HepG2 (cell line): ENCODE data around the gene PTPN2. TPM values are rescaled to one million over a fixed set of nuclear protein-coding genes. Genes with fewer than 3 reads are reported as not detected.

Experiments
- ATAC-seq: fragments of 200-7000 bp; cut with Tn5 transposase; 3 replicates; pipeline ENCODE4 v1.9.1; 2020; ENCODE audit warnings: mild to moderate bottlenecking, moderate library complexity
- BruUV-seq: library from RNA; stranded (reverse); fragments of 400-500 nt; replicated peaks from 2 replicates; lab custom pipeline; 2021; lab: Mats Ljungman, UMichigan
- CTCF ChIA-PET: fragments of 300-600 bp; formaldehyde crosslinking; extraction: SDS; loops from one replicate; lab custom pipeline; 2021; ENCODE audit warnings: low total read pairs, inconsistent platforms, low intra/inter-chr PET ratio; lab: Yijun Ruan, JAX
- POLR2A ChIA-PET: fragments of 350-600 bp; sonication (Branson Sonifier 250); formaldehyde crosslinking; loops from one replicate; lab custom pipeline; 2020; ENCODE audit warnings: antibody characterized with exemption, inconsistent platforms; lab: Yijun Ruan, JAX
- DNase-seq: peaks from one replicate; pipeline ENCODE4 v3.0.0-alpha.2; 2015; ENCODE audit warnings: low spot score
- FAIRE-seq: peaks from 3 replicates; lab custom pipeline; 2011; peaks lifted over from hg19 to GRCh38; lab: Jason Lieb, UNC
- H2AFZ ChIP-seq: one replicate; pipeline ENCODE4 v1.6.1; 2011; ENCODE audit warnings: low read length, inconsistent platforms
- H3K27ac ChIP-seq: fragments of 300-600 bp; 3 replicates; pipeline ENCODE4 v1.8.0; 2011; ENCODE audit warnings: mixed run types, mild to moderate bottlenecking, mixed read lengths, low read length, inconsistent platforms; ENCODE audit not compliant: insufficient read depth; ENCODE audit errors: extremely low read length
- H3K27me3 ChIP-seq, 2 experiments: fragments of 200-600 bp in 1 of 2; 2 replicates in 1 of 2; 3 replicates in 1 of 2; pipeline versions ENCODE4 v1.6.0 to v1.8.0; 2011; ENCODE audit warnings: low read length in 2 of 2, mild to moderate bottlenecking in 2 of 2, moderate library complexity in 2 of 2, inconsistent platforms in 1 of 2; ENCODE audit not compliant: insufficient read depth in 2 of 2, control insufficient read depth in 1 of 2
- H3K36me3 ChIP-seq, 2 experiments: fragments of 200-600 bp in 1 of 2; replicated peaks in 1 of 2; 2 replicates in 1 of 2; 3 replicates in 1 of 2; pipeline versions ENCODE4 v1.5.1 to v1.8.0; 2011; ENCODE audit warnings: low read length in 2 of 2, inconsistent platforms in 1 of 2; ENCODE audit not compliant: insufficient read depth in 2 of 2, control insufficient read depth in 1 of 2
- H3K4me1 ChIP-seq: 2 replicates; pipeline ENCODE4 v1.5.1; 2012; ENCODE audit warnings: low read length, inconsistent platforms; ENCODE audit not compliant: insufficient read depth
- H3K4me2 ChIP-seq: 2 replicates; pipeline ENCODE4 v1.6.0; 2011; ENCODE audit warnings: low read depth, low read length, inconsistent platforms
- H3K4me3 ChIP-seq, 3 experiments: fragments of 200-600 bp in 1 of 3; sonication (generic), shearing (Covaris generic) in 1 of 3; replicated peaks in 1 of 3; 2 replicates each; pipeline ENCODE4 v1.5.1; 2011 to 2016; ENCODE audit warnings: low read length in 3 of 3, inconsistent platforms in 2 of 3, low read depth in 2 of 3, mild to moderate bottlenecking in 2 of 3, control low read depth in 1 of 3, mixed read lengths in 1 of 3; ENCODE audit not compliant: insufficient read depth in 1 of 3
- H3K79me2 ChIP-seq: one replicate; pipeline ENCODE4 v1.6.1; 2011; ENCODE audit warnings: low read length, inconsistent platforms; ENCODE audit not compliant: insufficient read depth
- H3K9ac ChIP-seq: 2 replicates; pipeline ENCODE4 v1.6.0; 2011; ENCODE audit warnings: mild to moderate bottlenecking, low read depth, low read length, inconsistent platforms; ENCODE audit not compliant: insufficient read depth
- H3K9me3 ChIP-seq: 2 replicates; pipeline ENCODE4 v1.5.1; 2012; ENCODE audit warnings: mild to moderate bottlenecking, low read length
- H4K20me1 ChIP-seq: 2 replicates; pipeline ENCODE4 v1.6.0; 2011; ENCODE audit warnings: inconsistent platforms, mild to moderate bottlenecking, low read length, moderate library complexity; ENCODE audit not compliant: insufficient read depth
- ELK4 ChIP-seq: sonication (generic); formaldehyde crosslinking; IDR thresholded peaks from 2 replicates; pipeline ENCODE4 v1.9.0; 2021; ENCODE audit warnings: missing genetic modification reagents, borderline replicate concordance
- FOXA1 ChIP-seq, 2 experiments: fragments of 450-650 bp in 1 of 2; sonication (generic) in 1 of 2; formaldehyde crosslinking in 1 of 2; IDR thresholded peaks; 2 replicates each; pipeline versions ENCODE4 v1.4.0 to v1.6.1; 2016 to 2020; ENCODE audit warnings: missing genetic modification reagents in 1 of 2
- KDM5A ChIP-seq: fragments of 200-600 bp; sonication (generic); IDR thresholded peaks from 2 replicates; pipeline ENCODE4 v1.7.0; 2018; ENCODE audit warnings: antibody characterized with exemption, mild to moderate bottlenecking, low read length, borderline replicate concordance
- MYC ChIP-seq: sonication (generic); formaldehyde crosslinking; IDR thresholded peaks from 2 replicates; pipeline ENCODE4 v1.9.0; 2021; ENCODE audit warnings: missing genetic modification reagents, borderline replicate concordance
- ZNF691 ChIP-seq: sonication (generic); formaldehyde crosslinking; IDR thresholded peaks from 2 replicates; pipeline ENCODE4 v1.4.0; 2020; ENCODE audit warnings: missing genetic modification reagents, low read depth, mild to moderate bottlenecking, borderline replicate concordance
- ZSCAN25 ChIP-seq: sonication (generic); formaldehyde crosslinking; IDR thresholded peaks from 2 replicates; pipeline ENCODE4 v1.8.0; 2022; ENCODE audit warnings: mild to moderate bottlenecking, missing genetic modification reagents
- WGBS: methylation state at CpG from one replicate; pipeline ENCODE4 v1.1.6; 2017; ENCODE audit warnings: low lambda C conversion rate; 5-methylcytosine and 5-hydroxymethylcytosine counted together
- in situ Hi-C: cut with HindIII; loops from 2 replicates; pipeline ENCODE4 v1.10.0; 2017; ENCODE audit warnings: low pct_unique_long_range_greater_than_20kb; ENCODE audit not compliant: extremely low pct_ligation_motif_present
- intact Hi-C: fragments of 100-400 bp; cut with micrococcal nuclease; formaldehyde crosslinking; loops from one replicate; pipeline ENCODE4 v1.10.0; 2022; ENCODE audit not compliant: unreplicated experiment
- polyA plus RNA-seq, 8 experiments: library from polyadenylated mRNA; depleted of rRNA in 3 of 8; stranded (reverse) in 7 of 8; unstranded in 1 of 8; fragments of >200 nt; fragmentation: Illumina TruSeq in 4 of 8; extraction: Trizol in 4 of 8; gene quantifications; 2 replicates each; pipeline versions ENCODE4 v1.2.1 to v1.2.3, GENCODE V29; 2011 to 2016; ENCODE audit warnings: low read depth in 4 of 8, missing spikeins in 1 of 8, mixed read lengths in 1 of 8; ENCODE audit not compliant: insufficient read depth in 1 of 8
- total RNA-seq, 5 experiments: library from RNA; depleted of rRNA; stranded (reverse); fragments of >200 nt; fragmentation: Illumina TruSeq; extraction: Trizol; gene quantifications; 2 replicates each; pipeline ENCODE4 v1.2.3, GENCODE V29; 2016; ENCODE audit warnings: low read depth in 1 of 5
- TF ChIP-seq, protein P1 (sequence below): sonication (generic); formaldehyde crosslinking; IDR thresholded peaks from 2 replicates; pipeline ENCODE4 v1.8.0; 2022; ENCODE audit warnings: mild to moderate bottlenecking, missing genetic modification reagents, moderate library complexity
- TF ChIP-seq, protein P2 (sequence below): sonication (generic); formaldehyde crosslinking; IDR thresholded peaks from 2 replicates; pipeline ENCODE4 v1.5.1; 2020; ENCODE audit warnings: mild to moderate bottlenecking, moderate library complexity, missing genetic modification reagents

Gene PTPN2
- total and polyA plus RNA-seq, 2 of the 13 experiments (the other 11 are each of a cell fraction or from before 2014, with no cell fraction given) = 24.9 to 41.5 TPM

- Histone ChIP-seq H3K27ac (no peak overlapping the region), H3K9me3 (no peaks in the 10 kb centered on the region), H3K4me3 (no peak overlapping the region; a peak in 1 of 6 replicates), H4K20me1 (no peaks in the 10 kb centered on the region), H3K27me3 (no peaks in the 10 kb centered on the region), H3K4me1 (peaks cover 39% of the 10 kb centered on the region), H3K79me2 (no peaks in the 10 kb centered on the region), H2AFZ (no peak overlapping the region), H3K4me2 (no peak overlapping the region), H3K9ac (no peak overlapping the region), H3K36me3 (no peaks in the 10 kb centered on the region)
- 67% methylated on average over 2 of the region's 3 CpGs for WGBS
- no TSS peak for BruUV-seq
- intact Hi-C loops = no loop called here
- no peak for FAIRE-seq
- ChIA-PET POLR2A (interaction anchor here (1.3 to 4.0 kb wide), 2 partner anchors 38 to 115 kb away, joined by 4 to 34 read pairs; partner anchors contain the start of gene PTPN2), CTCF (no interaction called here)
- TF ChIP-seq, protein P1, sequence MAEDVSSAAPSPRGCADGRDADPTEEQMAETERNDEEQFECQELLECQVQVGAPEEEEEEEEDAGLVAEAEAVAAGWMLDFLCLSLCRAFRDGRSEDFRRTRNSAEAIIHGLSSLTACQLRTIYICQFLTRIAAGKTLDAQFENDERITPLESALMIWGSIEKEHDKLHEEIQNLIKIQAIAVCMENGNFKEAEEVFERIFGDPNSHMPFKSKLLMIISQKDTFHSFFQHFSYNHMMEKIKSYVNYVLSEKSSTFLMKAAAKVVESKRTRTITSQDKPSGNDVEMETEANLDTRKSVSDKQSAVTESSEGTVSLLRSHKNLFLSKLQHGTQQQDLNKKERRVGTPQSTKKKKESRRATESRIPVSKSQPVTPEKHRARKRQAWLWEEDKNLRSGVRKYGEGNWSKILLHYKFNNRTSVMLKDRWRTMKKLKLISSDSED = no peak
- TF ChIP-seq ZSCAN25 (CRISPR knock-in tag) (no peak), KDM5A (no peak), MYC (CRISPR knock-in tag) (no peak), FOXA1 (IDR thresholded peaks at IDR 0.05) (no peak), FOXA1 (CRISPR knock-in tag; IDR thresholded peaks at IDR 0.05) (no peak), ZNF691 (CRISPR knock-in tag) (no peak), ELK4 (no peak)
- TF ChIP-seq, protein P2, sequence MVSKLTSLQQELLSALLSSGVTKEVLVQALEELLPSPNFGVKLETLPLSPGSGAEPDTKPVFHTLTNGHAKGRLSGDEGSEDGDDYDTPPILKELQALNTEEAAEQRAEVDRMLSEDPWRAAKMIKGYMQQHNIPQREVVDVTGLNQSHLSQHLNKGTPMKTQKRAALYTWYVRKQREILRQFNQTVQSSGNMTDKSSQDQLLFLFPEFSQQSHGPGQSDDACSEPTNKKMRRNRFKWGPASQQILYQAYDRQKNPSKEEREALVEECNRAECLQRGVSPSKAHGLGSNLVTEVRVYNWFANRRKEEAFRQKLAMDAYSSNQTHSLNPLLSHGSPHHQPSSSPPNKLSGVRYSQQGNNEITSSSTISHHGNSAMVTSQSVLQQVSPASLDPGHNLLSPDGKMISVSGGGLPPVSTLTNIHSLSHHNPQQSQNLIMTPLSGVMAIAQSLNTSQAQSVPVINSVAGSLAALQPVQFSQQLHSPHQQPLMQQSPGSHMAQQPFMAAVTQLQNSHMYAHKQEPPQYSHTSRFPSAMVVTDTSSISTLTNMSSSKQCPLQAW (CRISPR knock-in tag) = no peak
- in situ Hi-C loops = loop anchor here (5.0 kb wide), 1 partner anchor 41 kb away; no protein-coding TSS in a partner anchor
- no peak for ATAC-seq
- no peak for DNase-seq
Measured at GRCh38 chr18:12768625-12769024, 115.4 kb downstream of the PTPN2 start.
